Right cardiac atrium (tissue), 5 donors: ENCODE results near the gene CEP164. TPM values are rescaled to one million over a fixed set of nuclear protein-coding genes. Genes with fewer than 3 reads are reported as not detected.

Source experiments
- ATAC-seq, 2 donors: fragments of 200-7000 bp; cut with Tn5 transposase; one replicate each; pipeline versions ENCODE4 v1.8.0 to v1.9.1; 2020; ENCODE audit warnings: moderate library complexity in 2 of 2, mild to moderate bottlenecking in 1 of 2
- DNase-seq, 3 donors: peaks; one replicate each; pipeline ENCODE4 v3.0.0-alpha.2; 2020
- H3K27ac ChIP-seq: one replicate; pipeline ENCODE4 v1.5.1; 2013; ENCODE audit warnings: mild to moderate bottlenecking, low read length, control low read depth, moderate library complexity
- H3K27me3 ChIP-seq: one replicate; pipeline ENCODE4 v1.6.1; 2013; ENCODE audit not compliant: control insufficient read depth, insufficient read depth
- H3K4me1 ChIP-seq: one replicate; pipeline ENCODE4 v1.6.1; 2013; ENCODE audit warnings: low read length; ENCODE audit not compliant: control insufficient read depth, insufficient read depth
- H3K4me3 ChIP-seq: one replicate; pipeline ENCODE4 v1.5.1; 2013; ENCODE audit warnings: low read length, control low read depth
- H3K9me3 ChIP-seq: one replicate; pipeline ENCODE4 v1.6.1; 2013; ENCODE audit warnings: low read length; ENCODE audit not compliant: control insufficient read depth
- WGBS: extraction: QIAGEN DNeasy Blood & Tissue Kit; methylation state at CpG from one replicate; pipeline ENCODE4 v1.1.7; 2013; 5-methylcytosine and 5-hydroxymethylcytosine counted together
- intact Hi-C, 4 donors: fragments of 100-400 bp; cut with DNase I; formaldehyde crosslinking; loops; one replicate each; pipeline versions ENCODE4 v1.11.0 to v1.14.0; 2022 to 2023
- polyA plus RNA-seq: library from polyadenylated mRNA; stranded (reverse); fragments of 200-250 nt; gene quantifications from one replicate; pipeline ENCODE4 v1.2.3, GENCODE V29; 2013
- total RNA-seq, 4 donors: library from RNA; stranded (reverse); fragmentation: NEBNext Ultra II Directional; extraction: Animal tissue kit (Norgen Biotek cat#: 25700); gene quantifications; one replicate each; pipeline ENCODE4 v1.2.1, GENCODE V29; 2021
- donor health status: healthy with polysubstance abuse.
- donor health status: DM: no; HTN: yes; CAD: no.
- donor health status: DM: no; HTN: no; CAD: no.
- donor health status: DM: no; HTN: yes; CAD: no; lungs with severe emphysema.
- donor health status: DM: yes; HTN: yes; CAD: no.

CEP164 gene
- total and polyA plus RNA-seq, 5 donors, result 7.9 to 10.6 (median 9.0) TPM

GRCh38 chr11:117424781-117425180 is 97.1 kb downstream of the CEP164 start:
- no peaks in the 10 kb centered on the region for H3K27me3 ChIP-seq
- WGBS, result 64% methylated on average over 4 of the region's 4 CpGs
- H3K9me3 ChIP-seq, result no peaks in the 10 kb centered on the region
- H3K4me3 ChIP-seq, result no peak overlapping the region
- ATAC-seq, result no peak
- no peaks in the 10 kb centered on the region for H3K4me1 ChIP-seq
- intact Hi-C loops, result loop anchor here in 3 of 4 donors (5.0 to 10.0 kb wide), 2 partner anchors 393 to 630 kb away; no protein-coding TSS in a partner anchor
- H3K27ac ChIP-seq, result no peak overlapping the region
- no peak for DNase-seq

DNA sequence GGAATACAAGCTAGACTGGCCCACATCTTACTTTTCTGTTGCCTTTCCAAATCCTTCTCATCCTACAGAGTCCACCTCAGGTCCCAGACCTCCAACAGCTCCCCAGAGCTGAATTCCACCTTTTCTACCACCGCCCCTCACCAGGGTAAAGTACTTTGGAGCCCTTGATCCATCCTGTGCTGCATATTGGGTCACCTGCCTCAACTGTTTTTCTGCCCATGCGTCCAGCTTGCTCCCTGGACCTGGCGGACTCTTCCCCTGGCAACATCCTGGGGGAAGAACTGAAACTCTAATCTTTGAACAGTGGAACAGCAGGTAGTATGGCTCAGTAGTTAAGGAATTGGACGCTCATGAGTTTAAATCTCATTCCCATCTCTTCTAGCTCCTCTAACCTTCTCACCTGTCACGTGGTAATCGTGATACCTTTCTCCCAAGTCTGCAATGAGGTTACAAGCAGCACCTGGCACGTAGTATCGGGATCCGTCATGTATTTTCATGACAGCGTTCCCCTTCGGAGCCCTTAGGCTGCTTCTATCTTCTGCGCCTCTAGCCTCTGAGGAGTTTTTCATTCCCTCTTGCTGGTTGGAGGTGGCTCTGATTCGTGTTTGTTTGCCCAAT is 98.1 kb downstream of the CEP164 start:
- intact Hi-C loops, result loop anchor here in 3 of 4 donors (5.0 to 10.0 kb wide), 2 partner anchors 392 to 629 kb away; no protein-coding TSS in a partner anchor
- Histone ChIP-seq H3K27me3 (no peaks in the 10 kb centered on the region), H3K27ac (no peak overlapping the region), H3K4me1 (no peaks in the 10 kb centered on the region), H3K4me3 (no peak overlapping the region), H3K9me3 (no peaks in the 10 kb centered on the region)
- ATAC-seq (no peak), DNase-seq (no peak)
- WGBS, result 52% methylated on average over 13 of the region's 13 CpGs

- no peaks in the 10 kb centered on the region for H3K9me3 ChIP-seq
- intact Hi-C loops, result loop anchor here in 3 of 4 donors (5.0 to 10.0 kb wide), 2 partner anchors 391 to 629 kb away; no protein-coding TSS in a partner anchor
- H3K27me3 ChIP-seq, result no peaks in the 10 kb centered on the region
- no peak overlapping the region for H3K27ac ChIP-seq
- no peak overlapping the region for H3K4me3 ChIP-seq
- ATAC-seq (peak; percentile 58 to 69), DNase-seq (peak; percentile 58 to 85 (median 85))
- 4% methylated on average over 17 of the region's 17 CpGs for WGBS
- no peaks in the 10 kb centered on the region for H3K4me1 ChIP-seq
These were observed 98.6 kb downstream of the CEP164 start for GRCh38 chr11:117426297-117426685.

DNA sequence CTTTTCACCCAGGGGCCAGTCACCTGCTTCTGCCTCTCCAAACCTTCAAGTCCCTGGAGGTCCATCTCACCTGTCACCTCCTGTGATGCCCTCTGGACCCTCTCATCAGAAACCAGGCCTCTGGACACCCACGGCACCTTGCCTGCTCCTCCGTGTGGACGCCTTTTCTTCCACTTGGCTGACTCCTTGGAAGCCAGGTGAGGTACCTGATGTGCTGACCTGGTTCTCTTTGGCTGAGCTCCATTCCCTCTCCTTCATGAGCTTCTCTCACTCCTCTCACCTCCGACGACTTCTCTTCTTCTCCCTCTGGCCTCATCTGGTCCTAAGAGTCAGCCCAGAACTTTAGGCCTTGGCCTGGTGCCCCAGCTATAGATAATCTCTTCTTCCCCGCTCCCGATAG is 99.3 kb downstream of the CEP164 start:
- ATAC-seq (no peak), DNase-seq (no peak)
- 78% methylated on average over 7 of the region's 7 CpGs for WGBS
- Histone ChIP-seq H3K4me3 (no peak overlapping the region), H3K9me3 (no peaks in the 10 kb centered on the region), H3K27me3 (no peaks in the 10 kb centered on the region), H3K4me1 (no peaks in the 10 kb centered on the region), H3K27ac (no peak overlapping the region)
- intact Hi-C loops, result loop anchor here in 3 of 4 donors (5.0 to 10.0 kb wide), 2 partner anchors 390 to 628 kb away; no protein-coding TSS in a partner anchor

DNA sequence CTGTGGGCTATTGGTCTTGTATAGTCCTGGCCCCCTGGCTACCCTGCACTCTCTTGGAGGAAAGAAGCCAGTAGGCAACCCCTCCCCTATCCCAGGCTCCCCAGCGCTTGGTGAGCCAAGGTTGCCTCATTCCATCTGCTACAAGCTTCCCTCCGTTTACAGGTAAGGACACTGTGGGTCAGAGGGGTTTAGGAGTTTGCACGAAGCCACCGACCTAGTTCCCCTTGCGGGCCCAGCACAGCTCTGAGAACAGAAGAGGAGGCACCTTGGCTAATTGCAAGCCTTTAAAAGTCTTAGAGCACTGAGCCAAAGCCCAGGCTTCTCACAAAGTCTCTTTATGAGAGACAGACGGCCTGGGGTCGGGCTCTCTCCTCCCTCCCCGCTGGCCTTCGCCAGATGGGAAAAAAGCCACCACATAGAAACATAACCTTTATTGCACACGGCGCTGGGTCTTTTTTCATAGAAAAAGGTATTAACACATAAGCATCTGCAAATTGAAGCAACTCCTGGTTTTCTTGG is 99.8 kb downstream of the CEP164 start:
- Histone ChIP-seq H3K9me3 (no peaks in the 10 kb centered on the region), H3K27ac (no peak overlapping the region), H3K4me1 (no peaks in the 10 kb centered on the region), H3K4me3 (no peak overlapping the region), H3K27me3 (no peaks in the 10 kb centered on the region)
- DNase-seq (no peak), ATAC-seq (no peak)
- intact Hi-C loops, result loop anchor here in 3 of 4 donors (5.0 to 10.0 kb wide), 2 partner anchors 390 to 627 kb away; no protein-coding TSS in a partner anchor
- WGBS, result 82% methylated on average over 11 of the region's 11 CpGs

DNA sequence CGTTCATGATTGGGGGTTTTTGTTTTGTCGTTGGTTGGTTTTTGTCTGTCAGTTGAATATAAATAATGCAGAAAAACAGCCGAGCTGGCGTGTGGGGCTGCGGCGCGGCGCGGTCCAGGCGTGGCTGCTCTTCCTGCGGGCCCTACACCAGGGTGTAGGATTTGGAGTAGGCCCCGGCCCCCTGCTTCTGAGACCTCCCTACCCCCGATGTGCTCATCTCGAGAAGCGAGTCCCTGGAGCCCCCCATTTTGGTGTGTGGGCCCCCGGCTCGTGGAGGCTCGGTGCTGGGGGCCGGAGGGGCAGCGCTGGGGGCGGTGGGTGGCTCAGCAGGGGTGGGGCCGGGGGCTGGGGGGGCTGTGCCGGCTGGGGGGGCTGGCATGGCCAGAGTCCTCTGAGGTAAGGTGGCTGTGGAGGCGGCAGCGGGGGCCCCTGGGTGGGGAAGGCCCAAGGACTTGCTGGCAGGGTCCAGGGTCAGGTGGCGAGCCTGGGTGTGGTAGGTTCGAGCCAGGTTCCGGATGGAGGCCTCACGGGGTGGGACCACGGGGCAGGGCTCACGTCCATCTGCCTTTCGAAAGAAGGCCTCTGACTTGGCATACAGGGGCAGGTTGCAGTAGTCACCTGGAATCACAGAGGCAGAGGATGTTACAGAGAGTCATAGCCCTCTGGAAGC is 100.7 kb downstream of the CEP164 start:
- no peaks in the 10 kb centered on the region for H3K4me1 ChIP-seq
- no peak overlapping the region for H3K27ac ChIP-seq
- ATAC-seq, result no peak
- no peak for DNase-seq
- no peaks in the 10 kb centered on the region for H3K9me3 ChIP-seq
- no peak overlapping the region for H3K4me3 ChIP-seq
- 88% methylated on average over 32 of the region's 32 CpGs for WGBS
- intact Hi-C loops, result loop anchor here in 3 of 4 donors (5.0 to 10.0 kb wide), 2 partner anchors 389 to 626 kb away; no protein-coding TSS in a partner anchor
- no peaks in the 10 kb centered on the region for H3K27me3 ChIP-seq

- ATAC-seq (no peak), DNase-seq (no peak)
- H3K4me3 ChIP-seq, result no peak overlapping the region
- no peak overlapping the region for H3K27ac ChIP-seq
- 81% methylated on average over 7 of the region's 7 CpGs for WGBS
- intact Hi-C loops, result loop anchor here in 3 of 4 donors (5.0 to 10.0 kb wide), 2 partner anchors 388 to 626 kb away; no protein-coding TSS in a partner anchor
- H3K9me3 ChIP-seq, result no peaks in the 10 kb centered on the region
- H3K27me3 ChIP-seq, result no peaks in the 10 kb centered on the region
- H3K4me1 ChIP-seq, result no peaks in the 10 kb centered on the region
These were observed 101.2 kb downstream of the CEP164 start for GRCh38 chr11:117428856-117429229.

GRCh38 chr11:117430293-117430955 is 102.8 kb downstream of the CEP164 start:
- no peak overlapping the region for H3K27ac ChIP-seq
- no peaks in the 10 kb centered on the region for H3K9me3 ChIP-seq
- no peak overlapping the region for H3K4me3 ChIP-seq
- intact Hi-C loops, result loop anchor here in 1 of 4 donors (5.0 kb wide), 1 partner anchor 517 kb away; no protein-coding TSS in a partner anchor
- DNase-seq, result no peak
- no peaks in the 10 kb centered on the region for H3K27me3 ChIP-seq
- H3K4me1 ChIP-seq, result no peaks in the 10 kb centered on the region
- no peak for ATAC-seq
- 92% methylated on average over 15 of the region's 15 CpGs for WGBS

DNA sequence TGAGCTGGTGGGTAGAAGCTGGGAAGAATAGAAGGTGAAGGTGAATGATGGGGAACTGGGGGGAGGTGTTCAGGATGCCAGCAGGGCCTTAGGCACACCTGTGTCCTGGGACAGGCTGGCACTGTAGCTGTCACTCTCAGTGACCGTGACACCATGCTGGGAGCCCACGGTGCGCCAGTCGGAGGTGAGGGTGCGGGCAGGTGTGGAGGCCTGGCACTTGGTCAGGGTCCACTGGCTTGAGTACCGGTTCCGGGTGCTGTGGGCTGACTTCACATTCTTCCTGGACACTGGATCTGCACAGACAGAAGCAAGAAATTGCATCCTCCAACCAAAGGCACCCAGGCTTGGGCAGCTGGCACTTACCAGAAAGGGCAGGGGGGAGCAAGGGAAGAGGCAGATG is 103.8 kb downstream of the CEP164 start:
- no peak overlapping the region for H3K27ac ChIP-seq
- DNase-seq (no peak), ATAC-seq (no peak)
- WGBS, result 94% methylated on average over 7 of the region's 7 CpGs
- H3K4me3 ChIP-seq, result no peak overlapping the region
- intact Hi-C loops, result loop anchor here in 1 of 4 donors (5.0 kb wide), 1 partner anchor 516 kb away; no protein-coding TSS in a partner anchor
- H3K4me1 ChIP-seq, result no peaks in the 10 kb centered on the region
- H3K9me3 ChIP-seq, result no peaks in the 10 kb centered on the region
- no peaks in the 10 kb centered on the region for H3K27me3 ChIP-seq

DNA sequence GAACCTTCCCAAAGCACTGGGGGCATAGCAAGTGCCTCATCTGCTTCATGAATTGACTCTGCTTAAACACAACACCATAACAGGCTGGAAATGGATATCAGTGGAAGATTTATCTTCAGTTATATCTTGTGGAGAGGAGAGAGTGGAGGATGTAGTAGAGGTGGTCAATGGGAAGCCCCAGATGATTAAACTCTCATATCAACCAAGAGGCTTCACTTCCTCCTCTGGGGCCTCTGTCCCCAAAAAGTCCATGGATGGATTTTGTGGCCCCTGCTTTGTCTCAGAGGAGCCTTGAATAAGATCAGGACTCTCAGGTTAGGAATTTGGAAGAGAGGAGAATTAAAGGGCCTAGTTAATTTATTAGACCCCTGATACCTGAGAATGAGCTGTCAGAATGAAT is 106.1 kb downstream of the CEP164 start:
- intact Hi-C loops, result loop anchor here in 1 of 4 donors (5.0 kb wide), 1 partner anchor 514 kb away; no protein-coding TSS in a partner anchor
- ATAC-seq, result no peak
- no peak for DNase-seq
- Histone ChIP-seq H3K27me3 (no peaks in the 10 kb centered on the region), H3K4me1 (no peaks in the 10 kb centered on the region), H3K9me3 (no peaks in the 10 kb centered on the region), H3K4me3 (no peak overlapping the region), H3K27ac (no peak overlapping the region)
